ENCODE data around the gene NACA.
"Not testable (repeated sequence)": the region's sequence is repeated elsewhere in the genome, so short reads cannot be mapped to it uniquely, and the experiment has no call there.

NACA gene

GRCh38 chr12:56724972-56725722, at the start of gene NACA:
Gene NACA, minus strand, starts transcription at chr12:56725299. Its CDS starts 778 bp downstream, at chr12:56724521.
- Histone ChIP-seq H3K4me1 (ENCODE audit: insufficient read depth, low read length) (peaks cover 26% of the 10 kb centered on the region), H3K36me3 (ENCODE audit: insufficient read depth, low read length) (peaks cover 38% of the 10 kb centered on the region), H3K9me3 (ENCODE audit: low read length) (no peaks in the 10 kb centered on the region), H3K4me3 (ENCODE audit: low read length) (peak within 1 kb of the TSS; percentile 87), H3K27me3 (ENCODE audit: insufficient read depth, low read length) (no peaks in the 10 kb centered on the region), H2AFZ (ENCODE audit: low read depth, low read length) (peak within 1 kb of the TSS; percentile 70)

- H3K36me3 ChIP-seq (ENCODE audit: insufficient read depth, low read length) = no peaks in the 10 kb centered on the region
- H2AFZ ChIP-seq (ENCODE audit: low read depth, low read length) = no peak overlapping the region
- H3K27me3 ChIP-seq (ENCODE audit: insufficient read depth, low read length) = no peaks in the 10 kb centered on the region
- no peaks in the 10 kb centered on the region for H3K9me3 ChIP-seq (ENCODE audit: low read length)
- no peak overlapping the region for H3K4me3 ChIP-seq (ENCODE audit: low read length)
- H3K4me1 ChIP-seq (ENCODE audit: insufficient read depth, low read length) = no peaks in the 10 kb centered on the region
Observed at GRCh38 chr12:56773113-56773512, 48.0 kb upstream of the NACA start.

DNA sequence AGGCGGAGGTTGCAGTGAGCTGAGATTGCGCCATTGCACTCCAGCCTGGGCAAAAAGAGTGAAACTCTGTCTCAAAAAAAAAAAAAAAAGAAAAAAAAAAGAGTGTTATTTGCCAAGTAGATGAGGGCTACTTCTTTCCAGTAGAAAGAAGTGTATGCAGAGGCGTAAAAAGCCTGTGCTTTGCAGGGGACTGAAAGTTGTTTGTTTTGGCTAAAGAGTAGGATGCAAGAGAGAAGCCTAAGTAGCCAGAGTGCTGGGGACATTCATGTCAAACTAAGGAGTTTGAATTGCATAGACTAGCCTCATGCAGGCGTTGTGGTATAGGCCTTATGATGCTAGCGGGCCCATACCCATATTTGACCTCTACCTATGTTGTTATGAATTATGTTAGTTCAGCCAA, 47.5 kb upstream of the NACA start:
- Histone ChIP-seq H3K27me3 (ENCODE audit: insufficient read depth, low read length) (no peaks in the 10 kb centered on the region), H3K4me3 (ENCODE audit: low read length) (no peak overlapping the region)

GRCh38 chr12:56769868-56770267, 44.8 kb upstream of the NACA start:
- H3K4me1 ChIP-seq (ENCODE audit: insufficient read depth, low read length) = no peaks in the 10 kb centered on the region
- no peaks in the 10 kb centered on the region for H3K27me3 ChIP-seq (ENCODE audit: insufficient read depth, low read length)
- H3K9me3 ChIP-seq (ENCODE audit: low read length) = no peaks in the 10 kb centered on the region
- peak overlapping the region; percentile 7 for H2AFZ ChIP-seq (ENCODE audit: low read depth, low read length)
- H3K4me3 ChIP-seq (ENCODE audit: low read length) = no peak overlapping the region
- no peaks in the 10 kb centered on the region for H3K36me3 ChIP-seq (ENCODE audit: insufficient read depth, low read length)

More for the DNA sequence above, 47.5 kb upstream of the NACA start:
- no peaks in the 10 kb centered on the region for H3K4me1 ChIP-seq (ENCODE audit: insufficient read depth, low read length)
- no peak overlapping the region for H2AFZ ChIP-seq (ENCODE audit: low read depth, low read length)
- no peaks in the 10 kb centered on the region for H3K36me3 ChIP-seq (ENCODE audit: insufficient read depth, low read length)
- H3K9me3 ChIP-seq (ENCODE audit: low read length) = no peaks in the 10 kb centered on the region

DNA sequence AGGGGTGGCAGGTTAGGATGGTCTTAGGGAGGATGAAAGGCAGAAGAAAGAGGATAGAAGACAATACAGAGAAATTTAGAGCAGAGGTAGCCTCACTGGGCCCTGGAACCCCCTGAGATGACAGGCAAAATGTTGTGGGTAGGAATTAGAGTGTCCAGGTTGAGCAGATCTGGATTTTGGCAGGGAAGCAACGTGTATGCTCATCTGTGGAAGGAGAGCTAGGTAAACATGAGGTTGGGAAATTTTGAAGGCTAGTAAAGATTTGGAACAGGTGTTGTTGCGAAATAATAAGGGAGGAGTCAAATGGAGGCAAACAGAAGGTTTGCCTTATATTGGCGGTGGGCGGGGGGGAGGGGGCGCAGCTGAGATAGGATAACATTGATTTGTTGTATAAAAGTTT, 43.3 kb upstream of the NACA start:
- Histone ChIP-seq H2AFZ (ENCODE audit: low read depth, low read length) (no peak overlapping the region), H3K36me3 (ENCODE audit: insufficient read depth, low read length) (no peaks in the 10 kb centered on the region), H3K4me3 (ENCODE audit: low read length) (no peak overlapping the region), H3K9me3 (ENCODE audit: low read length) (no peaks in the 10 kb centered on the region), H3K27me3 (ENCODE audit: insufficient read depth, low read length) (no peaks in the 10 kb centered on the region), H3K4me1 (ENCODE audit: insufficient read depth, low read length) (no peaks in the 10 kb centered on the region)

GRCh38 chr12:56766535-56766934, 41.4 kb upstream of the NACA start:
- Histone ChIP-seq H3K4me1 (ENCODE audit: insufficient read depth, low read length) (no peaks in the 10 kb centered on the region), H3K9me3 (ENCODE audit: low read length) (no peaks in the 10 kb centered on the region), H3K27me3 (ENCODE audit: insufficient read depth, low read length) (no peaks in the 10 kb centered on the region), H2AFZ (ENCODE audit: low read depth, low read length) (no peak overlapping the region), H3K36me3 (ENCODE audit: insufficient read depth, low read length) (no peaks in the 10 kb centered on the region), H3K4me3 (ENCODE audit: low read length) (no peak overlapping the region)

DNA sequence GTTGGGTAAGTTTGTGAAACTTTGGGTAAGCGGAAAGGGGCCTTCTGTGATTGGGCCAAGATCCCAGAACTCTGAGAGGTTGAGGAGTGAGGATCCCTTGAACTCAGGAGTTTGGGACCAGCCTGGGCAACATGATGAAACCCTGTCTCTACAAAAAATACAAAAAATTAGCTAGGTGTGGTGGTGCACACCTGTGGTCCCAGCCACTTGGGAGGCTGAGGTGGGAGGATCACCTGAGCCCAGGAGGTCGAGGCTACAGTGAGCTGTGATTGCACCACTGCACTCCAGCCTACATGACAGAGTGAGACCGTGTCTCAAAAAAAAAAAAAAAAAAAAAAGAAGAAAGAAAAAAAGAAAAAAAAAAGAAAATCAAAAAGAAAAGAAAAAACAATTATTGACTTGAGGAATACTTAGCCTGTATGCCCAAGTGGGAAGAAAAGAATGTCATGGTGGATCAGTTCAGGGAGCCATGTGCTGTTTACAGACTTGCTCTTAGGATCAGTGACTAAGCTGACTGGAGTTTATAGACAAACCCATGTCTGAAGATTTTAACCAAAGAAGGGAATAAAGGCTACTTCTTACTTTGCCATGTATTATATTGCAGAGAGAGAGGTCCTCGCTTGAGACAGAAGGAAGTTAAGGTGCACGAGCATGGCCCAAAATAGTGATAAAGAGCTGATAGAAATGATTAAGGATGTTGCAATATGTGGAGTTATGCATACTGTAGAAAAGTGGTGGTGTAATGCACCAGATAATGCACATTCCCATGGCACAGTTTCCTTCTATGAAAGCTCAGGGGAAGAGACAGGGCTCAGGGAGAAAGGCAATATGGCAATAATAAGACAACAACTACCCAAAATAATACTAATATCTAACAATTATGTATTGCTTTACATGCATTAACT, 38.9 kb upstream of the NACA start:
- Histone ChIP-seq H3K36me3 (ENCODE audit: insufficient read depth, low read length) (no peaks in the 10 kb centered on the region), H3K9me3 (ENCODE audit: low read length) (no peaks in the 10 kb centered on the region), H3K27me3 (ENCODE audit: insufficient read depth, low read length) (no peaks in the 10 kb centered on the region), H2AFZ (ENCODE audit: low read depth, low read length) (no peak overlapping the region), H3K4me1 (ENCODE audit: insufficient read depth, low read length) (no peaks in the 10 kb centered on the region), H3K4me3 (ENCODE audit: low read length) (no peak overlapping the region)

GRCh38 chr12:56761812-56762211, 36.7 kb upstream of the NACA start:
- H2AFZ ChIP-seq (ENCODE audit: low read depth, low read length) = no peak overlapping the region
- H3K36me3 ChIP-seq (ENCODE audit: insufficient read depth, low read length) = no peaks in the 10 kb centered on the region
- H3K9me3 ChIP-seq (ENCODE audit: low read length) = peaks cover 3% of the 10 kb centered on the region
- H3K4me1 ChIP-seq (ENCODE audit: insufficient read depth, low read length) = no peaks in the 10 kb centered on the region
- H3K27me3 ChIP-seq (ENCODE audit: insufficient read depth, low read length) = no peaks in the 10 kb centered on the region
- H3K4me3 ChIP-seq (ENCODE audit: low read length) = no peak overlapping the region

GRCh38 chr12:56760460-56760859, 35.4 kb upstream of the NACA start:
- Histone ChIP-seq H3K4me3 (ENCODE audit: low read length) (no peak overlapping the region), H2AFZ (ENCODE audit: low read depth, low read length) (no peak overlapping the region), H3K27me3 (ENCODE audit: insufficient read depth, low read length) (no peaks in the 10 kb centered on the region), H3K9me3 (ENCODE audit: low read length) (peaks cover 3% of the 10 kb centered on the region), H3K36me3 (ENCODE audit: insufficient read depth, low read length) (no peaks in the 10 kb centered on the region), H3K4me1 (ENCODE audit: insufficient read depth, low read length) (no peaks in the 10 kb centered on the region)

DNA sequence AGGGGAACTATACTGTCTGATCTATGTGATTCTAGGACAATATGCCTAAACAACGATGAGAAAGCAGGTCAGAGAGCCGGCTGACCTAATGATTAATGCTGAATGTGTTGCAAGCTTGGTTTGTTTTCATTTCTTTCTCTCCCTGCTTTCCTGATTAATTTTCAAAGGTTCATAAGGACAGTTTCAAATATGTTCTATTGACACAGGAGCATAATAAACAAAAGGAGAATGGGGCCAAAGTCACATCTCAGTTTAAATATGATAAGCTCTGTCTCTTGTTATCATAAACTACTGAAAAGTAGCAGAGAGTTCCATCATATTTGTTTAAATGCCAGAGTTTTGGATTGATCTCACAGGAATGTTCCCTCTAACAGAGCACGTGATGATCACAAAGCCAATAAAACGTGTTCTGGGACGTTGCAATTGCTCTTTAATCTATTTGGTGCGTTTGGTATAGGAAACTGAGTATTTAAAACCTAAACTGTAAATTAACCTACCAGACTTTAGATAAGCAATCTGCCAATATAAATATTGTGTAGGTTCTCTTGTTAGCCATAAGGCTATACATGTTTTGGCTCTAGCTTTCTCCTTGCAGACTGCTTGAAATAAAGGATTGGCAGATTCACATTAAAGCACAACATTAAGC, 34.3 kb upstream of the NACA start:
- no peaks in the 10 kb centered on the region for H3K4me1 ChIP-seq (ENCODE audit: insufficient read depth, low read length)
- no peaks in the 10 kb centered on the region for H3K27me3 ChIP-seq (ENCODE audit: insufficient read depth, low read length)
- peaks cover 3% of the 10 kb centered on the region for H3K9me3 ChIP-seq (ENCODE audit: low read length)
- no peaks in the 10 kb centered on the region for H3K36me3 ChIP-seq (ENCODE audit: insufficient read depth, low read length)
- H3K4me3 ChIP-seq (ENCODE audit: low read length) = no peak overlapping the region
- no peak overlapping the region for H2AFZ ChIP-seq (ENCODE audit: low read depth, low read length)

- Histone ChIP-seq H3K27me3 (ENCODE audit: insufficient read depth, low read length) (no peaks in the 10 kb centered on the region), H2AFZ (ENCODE audit: low read depth, low read length) (no peak overlapping the region), H3K4me1 (ENCODE audit: insufficient read depth, low read length) (no peaks in the 10 kb centered on the region), H3K4me3 (ENCODE audit: low read length) (no peak overlapping the region), H3K36me3 (ENCODE audit: insufficient read depth, low read length) (no peaks in the 10 kb centered on the region), H3K9me3 (ENCODE audit: low read length) (peaks cover 3% of the 10 kb centered on the region)
Observed at GRCh38 chr12:56758728-56759262, 33.7 kb upstream of the NACA start.

GRCh38 chr12:56757971-56758370, 32.9 kb upstream of the NACA start:
- not testable (repeated sequence) for H2AFZ ChIP-seq (ENCODE audit: low read depth, low read length); H3K4me1 ChIP-seq (ENCODE audit: insufficient read depth, low read length); H3K36me3 ChIP-seq (ENCODE audit: insufficient read depth, low read length); H3K9me3 ChIP-seq (ENCODE audit: low read length); H3K4me3 ChIP-seq (ENCODE audit: low read length); H3K27me3 ChIP-seq (ENCODE audit: insufficient read depth, low read length)

DNA sequence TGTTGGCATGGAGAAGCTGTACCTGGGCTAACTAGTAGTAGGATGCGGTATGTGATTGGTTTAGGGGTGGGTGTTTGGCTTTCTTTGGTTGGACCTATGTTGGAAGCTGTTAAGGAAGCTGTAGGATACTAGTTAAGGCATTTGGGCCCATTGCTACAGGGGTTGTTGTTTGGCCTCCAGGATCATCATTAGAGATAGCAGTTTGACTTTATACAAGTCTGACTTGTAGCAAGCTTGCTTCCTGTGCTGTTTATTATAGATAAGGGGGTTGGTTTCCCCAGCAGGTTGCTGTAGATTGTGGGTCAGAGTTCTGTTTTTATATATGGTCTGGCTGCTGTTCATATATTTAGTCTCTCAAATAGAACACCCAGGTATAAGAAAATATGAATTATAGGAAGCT, 28.5 kb upstream of the NACA start:
- H3K9me3 ChIP-seq (ENCODE audit: low read length) = peaks cover 3% of the 10 kb centered on the region
- no peaks in the 10 kb centered on the region for H3K27me3 ChIP-seq (ENCODE audit: insufficient read depth, low read length)
- H3K4me1 ChIP-seq (ENCODE audit: insufficient read depth, low read length) = peaks cover 3% of the 10 kb centered on the region
- peaks cover 2% of the 10 kb centered on the region for H3K36me3 ChIP-seq (ENCODE audit: insufficient read depth, low read length)
- H3K4me3 ChIP-seq (ENCODE audit: low read length) = no peak overlapping the region
- no peak overlapping the region for H2AFZ ChIP-seq (ENCODE audit: low read depth, low read length)
